ENCODE data around the gene HDAC7. TPM values are rescaled to one million over a fixed set of nuclear protein-coding genes. Genes with fewer than 3 reads are reported as not detected.

HDAC7 gene
- total and polyA plus RNA-seq, 4 donors, result 49.3 to 119 (median 69.7) TPM

DNA sequence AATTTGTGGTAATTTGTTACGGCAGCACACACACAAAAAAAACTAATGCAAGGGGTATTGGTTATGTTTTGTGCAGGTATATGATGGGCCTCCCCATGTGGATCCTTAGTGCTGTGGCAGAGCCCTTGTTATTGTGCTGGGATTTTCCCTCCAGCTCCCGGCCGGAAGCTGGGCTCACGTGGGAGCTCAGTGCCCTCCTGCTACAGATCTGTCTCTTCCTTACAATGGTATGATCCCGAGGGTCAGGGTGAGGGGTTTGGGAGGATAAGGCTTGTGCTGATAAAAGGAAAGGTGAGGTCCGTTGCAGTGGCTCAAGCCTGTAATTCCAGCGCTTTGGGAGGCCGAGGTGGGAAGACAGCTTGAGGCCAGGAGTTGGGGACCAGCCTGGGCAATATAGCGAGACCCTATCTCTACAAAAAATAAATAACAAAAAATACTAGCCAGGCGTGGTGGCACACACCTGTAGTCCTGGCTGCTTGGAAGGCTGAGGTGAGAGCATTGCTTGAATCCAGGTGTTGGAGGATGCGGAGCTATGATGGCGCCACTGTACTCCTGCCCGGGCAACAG, 47.5 kb downstream of the HDAC7 start:
- Histone ChIP-seq H3K4me3 (no peak overlapping the region), H3K27me3 (ENCODE audit: control insufficient read depth in 3 of 3, insufficient read depth in 3 of 3, low read length in 2 of 3) (peaks cover 0 to 6% (median 0%) of the 10 kb centered on the region in 3 donors), H3K4me1 (ENCODE audit: control insufficient read depth in 5 of 5, insufficient read depth in 5 of 5, low read length in 5 of 5) (peaks cover 0 to 32% (median 0%) of the 10 kb centered on the region in 5 donors), H3K27ac (ENCODE audit: low read depth in 1 of 2, low read length in 1 of 2) (no peak overlapping the region), H3K9ac (ENCODE audit: insufficient read depth in 1 of 2, low read length in 2 of 2) (no peak overlapping the region), H3K36me3 (ENCODE audit: control insufficient read depth in 4 of 4, insufficient read depth in 4 of 4, low read length in 4 of 4) (no peaks in the 10 kb centered on the region), H3K9me3 (ENCODE audit: control insufficient read depth in 4 of 4, insufficient read depth in 3 of 4, low read length in 3 of 4) (no peaks in the 10 kb centered on the region)
- ATAC-seq (ENCODE audit: insufficient read depth, low FRiP score), result no peak
- DNase-seq, result no peak
- 75 to 84% methylated on average over 13 of the region's 13 CpGs for WGBS, 2 donors
- TF ChIP-seq, protein P1, sequence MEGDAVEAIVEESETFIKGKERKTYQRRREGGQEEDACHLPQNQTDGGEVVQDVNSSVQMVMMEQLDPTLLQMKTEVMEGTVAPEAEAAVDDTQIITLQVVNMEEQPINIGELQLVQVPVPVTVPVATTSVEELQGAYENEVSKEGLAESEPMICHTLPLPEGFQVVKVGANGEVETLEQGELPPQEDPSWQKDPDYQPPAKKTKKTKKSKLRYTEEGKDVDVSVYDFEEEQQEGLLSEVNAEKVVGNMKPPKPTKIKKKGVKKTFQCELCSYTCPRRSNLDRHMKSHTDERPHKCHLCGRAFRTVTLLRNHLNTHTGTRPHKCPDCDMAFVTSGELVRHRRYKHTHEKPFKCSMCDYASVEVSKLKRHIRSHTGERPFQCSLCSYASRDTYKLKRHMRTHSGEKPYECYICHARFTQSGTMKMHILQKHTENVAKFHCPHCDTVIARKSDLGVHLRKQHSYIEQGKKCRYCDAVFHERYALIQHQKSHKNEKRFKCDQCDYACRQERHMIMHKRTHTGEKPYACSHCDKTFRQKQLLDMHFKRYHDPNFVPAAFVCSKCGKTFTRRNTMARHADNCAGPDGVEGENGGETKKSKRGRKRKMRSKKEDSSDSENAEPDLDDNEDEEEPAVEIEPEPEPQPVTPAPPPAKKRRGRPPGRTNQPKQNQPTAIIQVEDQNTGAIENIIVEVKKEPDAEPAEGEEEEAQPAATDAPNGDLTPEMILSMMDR (IDR thresholded peaks at IDR 0.05; ENCODE audit: control extremely low read depth, extremely low read depth), result no peak

DNA sequence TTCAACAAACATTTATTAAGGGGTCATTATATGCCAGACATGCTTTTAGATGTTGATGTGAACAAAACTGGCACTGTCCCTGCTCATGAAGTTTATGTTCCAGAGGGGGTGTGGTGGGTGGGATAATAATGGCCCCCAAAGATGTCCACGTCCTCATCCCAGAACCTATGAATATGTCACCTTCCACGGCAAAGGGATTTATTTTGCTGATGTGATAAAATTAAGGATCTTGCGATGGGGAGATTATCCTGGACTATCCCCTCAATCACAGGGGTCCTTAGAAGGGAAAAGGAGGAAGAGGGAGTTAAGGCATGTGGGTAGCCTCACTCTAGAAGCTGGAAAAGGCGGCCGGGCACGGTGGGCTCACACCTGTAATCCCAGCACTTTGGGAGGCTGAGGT, 48.4 kb downstream of the HDAC7 start:
- TF ChIP-seq, protein P1 (IDR thresholded peaks at IDR 0.05; ENCODE audit: control extremely low read depth, extremely low read depth), result no peak
- no peak overlapping the region for H3K9ac ChIP-seq (ENCODE audit: insufficient read depth in 1 of 2, low read length in 2 of 2)
- DNase-seq, result no peak
- WGBS, 2 donors, result 93 to 94% methylated on average over 6 of the region's 6 CpGs
- no peak overlapping the region for H3K27ac ChIP-seq (ENCODE audit: low read depth in 1 of 2, low read length in 1 of 2)
- no peaks in the 10 kb centered on the region for H3K36me3 ChIP-seq (ENCODE audit: control insufficient read depth in 4 of 4, insufficient read depth in 4 of 4, low read length in 4 of 4)
- peaks cover 0 to 6% (median 0%) of the 10 kb centered on the region in 3 donors for H3K27me3 ChIP-seq (ENCODE audit: control insufficient read depth in 3 of 3, insufficient read depth in 3 of 3, low read length in 2 of 3)
- no peak for ATAC-seq (ENCODE audit: insufficient read depth, low FRiP score)
- H3K4me3 ChIP-seq, result no peak overlapping the region
- no peaks in the 10 kb centered on the region for H3K9me3 ChIP-seq (ENCODE audit: control insufficient read depth in 4 of 4, insufficient read depth in 3 of 4, low read length in 3 of 4)
- H3K4me1 ChIP-seq (ENCODE audit: control insufficient read depth in 5 of 5, insufficient read depth in 5 of 5, low read length in 5 of 5), result peaks cover 0 to 23% (median 0%) of the 10 kb centered on the region in 5 donors

DNA sequence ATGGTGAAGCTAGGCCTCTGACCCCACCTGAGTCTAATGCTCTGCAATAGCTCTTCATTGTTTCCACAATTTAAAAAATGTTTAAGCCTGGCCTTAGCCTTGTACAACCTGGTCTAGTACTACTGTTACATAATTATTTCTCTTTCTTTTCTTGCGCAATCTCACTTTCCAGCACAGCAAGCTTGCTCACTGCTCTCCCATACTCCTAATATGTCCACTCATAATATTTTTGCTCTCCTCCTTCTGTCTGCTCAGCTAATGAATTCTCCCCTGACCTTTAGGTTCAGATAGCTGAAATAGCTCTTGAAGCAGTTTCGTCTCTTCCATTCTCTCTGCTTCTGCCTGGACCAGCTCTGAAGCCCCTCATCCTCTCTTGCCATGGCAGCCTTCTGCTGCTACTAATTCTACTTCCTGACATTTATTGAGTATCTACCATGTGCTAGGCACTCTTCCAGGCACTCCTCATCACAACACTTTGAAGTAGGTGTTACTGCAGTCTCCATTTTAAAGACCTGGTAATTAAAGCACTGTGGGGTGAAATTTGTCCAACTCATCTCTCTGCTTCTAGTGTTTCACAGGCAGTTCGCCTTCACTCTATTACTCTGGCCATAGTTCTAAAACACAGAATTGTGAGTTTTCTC, 49.5 kb downstream of the HDAC7 start:
- 67 to 74% methylated on average over 3 of the region's 3 CpGs for WGBS, 2 donors
- no peak for ATAC-seq (ENCODE audit: insufficient read depth, low FRiP score)
- DNase-seq, result peak in 1 of 3 donors; percentile 58

More for the DNA sequence above, 49.5 kb downstream of the HDAC7 start:
- H3K9ac ChIP-seq (ENCODE audit: insufficient read depth in 1 of 2, low read length in 2 of 2), result no peak overlapping the region
- H3K27me3 ChIP-seq (ENCODE audit: control insufficient read depth in 3 of 3, insufficient read depth in 3 of 3, low read length in 2 of 3), result peaks cover 0 to 6% (median 0%) of the 10 kb centered on the region in 3 donors
- no peaks in the 10 kb centered on the region for H3K36me3 ChIP-seq (ENCODE audit: control insufficient read depth in 4 of 4, insufficient read depth in 4 of 4, low read length in 4 of 4)
- no peaks in the 10 kb centered on the region for H3K9me3 ChIP-seq (ENCODE audit: control insufficient read depth in 4 of 4, insufficient read depth in 3 of 4, low read length in 3 of 4)
- H3K4me1 ChIP-seq (ENCODE audit: control insufficient read depth in 5 of 5, insufficient read depth in 5 of 5, low read length in 5 of 5), result peaks cover 0 to 14% (median 0%) of the 10 kb centered on the region in 5 donors
- H3K4me3 ChIP-seq, result no peak overlapping the region
- peak overlapping the region in 1 of 2 donors; percentile 64 for H3K27ac ChIP-seq (ENCODE audit: low read depth in 1 of 2, low read length in 1 of 2)
- TF ChIP-seq, protein P1 (IDR thresholded peaks at IDR 0.05; ENCODE audit: control extremely low read depth, extremely low read depth), result no peak
